GM18511 (cell line): ENCODE measurements around the gene KSR1.

Experiments used
- ATAC-seq: cut with Tn5 transposase; IDR thresholded peaks from one replicate; pipeline ENCODE4 v1.9.1; 2021; ENCODE audit warnings: mild to moderate bottlenecking, moderate library complexity; ENCODE audit not compliant: unreplicated experiment

KSR1 gene

DNA sequence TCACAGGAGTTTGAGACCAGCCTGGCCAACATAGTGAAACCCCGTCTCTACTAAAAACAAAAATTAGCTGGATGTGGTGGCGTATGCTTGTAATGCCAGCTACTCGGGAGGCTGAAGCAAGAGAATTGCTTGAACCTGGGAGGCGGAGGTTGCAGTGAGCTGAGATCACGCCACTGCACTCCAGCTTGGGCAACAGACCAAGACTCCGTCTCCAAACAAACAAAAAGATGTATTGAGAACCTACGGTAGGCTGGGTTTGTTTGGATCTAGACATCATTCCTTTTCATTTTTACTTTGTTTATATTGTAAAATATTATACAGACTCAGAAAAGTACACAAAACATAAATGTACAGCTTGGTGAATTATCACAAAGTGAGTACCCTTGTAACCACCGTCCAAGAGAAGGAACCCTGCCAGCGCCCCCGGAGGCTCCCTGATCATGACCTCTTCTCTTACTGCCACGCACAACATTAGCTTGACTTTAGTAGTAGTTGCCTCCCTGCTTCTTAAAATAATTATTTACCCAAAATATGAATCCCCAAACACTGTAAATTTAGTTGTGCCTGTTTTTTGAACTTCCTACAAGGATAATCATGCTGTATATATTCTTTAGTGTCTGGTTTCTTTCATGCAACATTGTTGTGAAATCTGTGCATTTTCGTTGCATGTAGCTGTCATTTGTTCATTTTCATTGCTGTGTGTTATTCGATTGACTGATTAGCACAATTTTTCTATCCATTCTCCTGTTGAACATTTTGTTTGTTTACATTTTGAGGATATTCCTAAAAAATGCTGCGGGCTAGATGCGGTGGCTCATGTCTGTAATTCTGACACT is 56.5 kb downstream of the KSR1 start:
- ATAC-seq, result no peak

DNA sequence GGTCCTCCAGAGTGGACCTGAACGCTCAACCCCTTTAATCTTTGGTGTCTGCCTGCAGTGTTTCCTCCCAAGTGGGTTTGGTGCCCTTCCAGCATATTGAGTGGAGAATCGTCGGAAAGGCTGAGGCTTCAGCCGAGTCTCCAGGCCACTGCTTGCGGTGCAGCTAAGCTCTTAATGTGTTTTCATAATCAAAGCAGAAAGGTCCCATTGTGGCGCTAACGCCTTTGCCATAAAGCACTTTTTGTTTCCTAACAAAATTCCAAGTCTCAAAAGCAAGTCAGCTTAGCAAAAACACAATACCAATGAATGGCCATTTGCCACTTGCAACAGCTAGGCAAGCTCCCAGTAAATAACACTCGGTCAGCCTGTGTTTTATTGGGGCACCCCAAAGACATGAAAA is 57.6 kb downstream of the KSR1 start:
- no peak for ATAC-seq

DNA sequence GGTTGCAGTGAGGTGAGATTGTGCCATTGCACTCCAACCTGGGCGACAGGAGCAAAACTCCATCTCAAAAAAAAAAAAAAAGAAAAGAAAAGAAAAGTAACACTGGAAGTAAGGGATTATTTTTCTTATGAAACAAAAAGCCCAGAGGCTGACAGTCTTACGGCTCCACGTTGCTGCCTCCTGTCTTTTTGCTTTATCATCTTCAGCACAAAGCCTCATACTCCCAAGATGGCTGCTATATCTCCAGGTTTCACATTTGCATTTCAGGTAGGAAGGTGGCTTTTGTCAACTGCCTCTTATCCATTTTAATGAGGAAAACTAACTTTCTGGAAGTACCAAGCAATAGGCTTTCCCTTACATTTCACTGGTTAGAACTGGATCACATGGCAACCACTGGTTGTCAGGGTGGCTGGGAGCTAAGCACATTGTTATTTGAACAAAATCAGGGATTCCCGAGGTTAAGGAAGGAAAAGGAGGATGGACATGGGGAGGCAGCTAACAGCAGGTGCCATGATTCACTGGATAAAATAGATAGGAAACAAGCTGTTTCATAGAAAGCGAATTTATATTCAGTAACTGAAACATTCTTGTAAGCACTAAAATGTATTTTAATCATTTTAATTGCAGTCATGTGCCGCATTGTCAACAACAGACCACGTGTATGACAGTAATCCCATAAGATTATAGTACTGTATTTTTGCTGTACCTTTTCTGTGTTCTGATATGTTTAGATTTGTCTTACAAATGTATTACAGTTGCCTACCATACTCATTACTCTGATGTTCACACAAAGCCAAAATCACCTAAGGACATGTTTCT is 58.6 kb downstream of the KSR1 start:
- ATAC-seq, result no peak

DNA sequence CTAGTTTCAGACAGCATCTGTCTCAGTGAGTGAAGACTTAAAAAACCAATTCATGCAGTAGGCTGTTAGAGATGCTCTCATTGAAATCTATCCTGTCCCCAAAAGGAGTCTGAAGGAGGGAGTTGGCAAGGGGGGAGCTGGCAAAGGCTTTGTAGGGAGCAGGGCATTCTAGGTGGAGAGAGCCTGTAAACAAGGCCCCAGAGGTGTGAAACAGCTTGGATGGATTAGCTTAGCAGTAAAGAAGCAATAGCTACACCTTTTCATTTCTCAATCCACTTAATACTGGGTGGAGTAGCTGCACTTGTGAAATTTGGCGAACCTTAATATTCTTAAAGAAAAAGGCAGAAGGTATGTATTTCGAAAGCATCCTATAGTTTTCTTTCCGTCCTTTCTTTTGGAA is 61.8 kb downstream of the KSR1 start:
- ATAC-seq, result no peak

DNA sequence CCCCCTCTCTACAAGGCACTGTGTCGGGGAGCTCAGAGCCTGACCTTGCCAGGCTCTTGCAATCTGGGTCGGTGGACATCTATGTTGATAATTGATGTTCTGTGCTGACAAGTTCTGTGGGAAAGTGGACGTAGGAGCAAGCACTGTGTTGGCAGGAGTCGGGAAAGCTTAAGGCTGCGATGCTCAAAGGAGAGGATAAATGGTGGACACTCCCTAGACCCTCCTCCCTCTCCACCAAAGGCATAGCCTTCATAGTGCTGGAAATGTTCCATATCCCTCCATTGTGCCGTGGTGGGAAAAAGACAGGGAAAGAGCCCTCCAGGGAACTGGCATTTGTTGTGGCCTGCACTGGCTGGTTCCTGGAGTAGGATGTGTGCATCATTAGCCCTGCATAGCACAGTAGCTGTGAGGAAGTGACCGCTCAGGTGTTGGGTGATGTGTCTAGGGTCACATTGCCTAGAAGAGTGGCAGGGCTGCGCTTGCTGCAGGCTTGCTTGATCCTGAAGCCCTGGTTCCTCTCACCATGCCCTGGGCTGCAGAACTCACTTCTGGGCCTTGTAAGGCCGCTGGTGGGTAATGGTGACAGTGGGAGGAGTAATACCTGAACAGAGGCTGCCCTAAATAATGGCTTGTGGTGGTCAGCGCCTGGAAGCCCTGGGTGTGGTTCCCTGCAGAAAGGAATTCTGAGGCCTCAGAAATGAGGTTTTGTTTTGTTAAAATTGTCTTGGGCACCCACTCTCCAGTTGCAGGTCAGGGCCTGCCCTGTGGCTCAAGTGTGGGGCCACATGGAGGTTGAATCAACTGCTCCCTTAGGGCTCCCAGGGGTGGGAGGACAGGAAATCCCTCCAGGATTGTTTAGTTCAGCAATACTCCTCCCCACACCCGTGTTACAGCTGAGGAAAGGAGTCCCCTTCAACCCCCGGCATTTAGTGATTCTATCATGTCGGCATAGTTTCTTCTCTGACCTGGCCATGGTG is 62.6 kb downstream of the KSR1 start:
- ATAC-seq, result peak; percentile 19

DNA sequence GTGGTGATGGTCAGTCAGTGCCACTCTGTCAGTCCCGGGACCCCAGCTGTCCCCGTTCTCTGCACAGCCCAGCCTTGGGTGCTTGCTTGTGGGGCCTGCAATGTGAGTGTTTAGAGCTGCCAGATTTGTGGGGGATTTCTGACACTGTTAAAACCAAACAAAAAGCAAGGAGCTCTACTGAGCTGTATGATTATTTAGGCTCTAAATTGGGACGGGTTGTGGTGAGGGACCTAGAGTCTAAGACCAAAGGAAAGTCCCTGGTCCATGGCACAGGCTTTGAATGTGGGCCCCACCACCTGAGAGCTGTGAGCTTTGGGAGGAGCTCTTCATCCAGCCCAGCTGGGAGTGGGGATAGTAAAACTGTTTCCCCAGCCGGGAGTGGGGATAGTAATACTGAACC is 63.3 kb downstream of the KSR1 start:
- ATAC-seq, result peak; percentile 72

DNA sequence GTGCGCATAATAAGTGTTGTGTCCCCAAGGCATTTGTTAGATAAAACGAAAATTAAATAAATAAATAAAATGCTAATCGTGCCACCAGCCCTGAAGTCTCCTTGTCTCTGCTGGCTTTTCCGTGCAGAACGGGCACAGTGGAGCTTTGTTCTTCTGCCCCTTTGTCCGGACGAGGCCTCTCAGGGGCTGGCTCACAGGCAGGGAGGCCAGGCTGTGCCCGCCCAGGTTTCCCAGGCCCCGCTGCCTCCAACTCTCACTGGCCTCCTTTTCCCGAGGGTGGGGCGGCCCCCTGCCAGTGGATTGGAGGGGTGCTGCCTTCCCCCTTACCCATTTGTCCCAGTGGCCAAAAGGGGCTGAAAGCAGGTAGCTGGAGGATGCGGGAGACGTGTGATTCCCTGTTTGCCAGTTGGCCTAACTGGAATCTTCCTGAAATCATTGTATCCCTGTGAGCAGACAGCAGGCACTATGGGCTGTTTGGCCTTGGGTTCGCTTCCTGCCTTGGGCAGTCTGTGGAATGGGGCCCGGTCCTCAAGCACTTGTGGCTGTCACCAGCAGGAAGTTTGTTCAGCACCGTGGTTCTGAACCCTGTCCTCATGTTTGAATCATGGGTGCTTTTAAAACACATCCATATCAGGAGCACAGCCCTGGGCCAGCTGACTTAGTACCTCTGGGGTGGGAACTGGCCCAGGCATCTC is 64.4 kb downstream of the KSR1 start:
- no peak for ATAC-seq

DNA sequence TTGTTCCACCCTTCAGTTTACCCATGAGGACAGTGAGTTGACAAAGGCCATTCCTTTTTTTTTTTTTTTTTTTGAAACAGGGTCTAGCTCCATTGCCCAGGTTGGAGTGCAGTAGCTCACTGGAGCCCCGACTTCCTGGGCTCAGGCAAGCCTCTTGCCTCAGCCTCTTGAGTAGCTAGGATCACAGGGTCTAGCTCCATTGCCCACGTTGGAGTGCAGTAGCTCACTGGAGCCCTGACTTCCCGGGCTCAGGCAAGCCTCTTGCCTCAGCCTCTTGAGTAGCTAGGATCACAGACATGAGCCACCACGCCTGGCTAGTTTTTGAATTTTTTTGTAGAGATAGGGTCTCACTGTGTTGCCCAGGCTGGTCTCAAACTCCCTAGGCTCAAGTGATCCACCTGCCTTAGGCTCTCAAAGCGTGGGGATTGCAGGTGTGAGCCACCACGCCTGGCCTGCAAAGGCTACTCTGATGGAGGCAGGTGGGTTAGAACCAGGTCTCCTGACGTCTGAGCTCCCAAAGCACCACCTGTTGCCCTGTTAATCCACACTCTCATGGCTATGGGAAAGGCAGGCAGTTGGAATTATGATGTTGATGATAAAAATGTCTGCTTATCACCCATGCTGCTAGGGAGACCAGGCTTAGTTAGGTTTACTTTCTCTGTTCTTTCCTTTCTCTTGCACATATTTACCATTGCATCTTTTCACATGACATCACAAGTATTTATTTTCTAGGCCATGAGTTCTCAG is 65.2 kb downstream of the KSR1 start:
- no peak for ATAC-seq

DNA sequence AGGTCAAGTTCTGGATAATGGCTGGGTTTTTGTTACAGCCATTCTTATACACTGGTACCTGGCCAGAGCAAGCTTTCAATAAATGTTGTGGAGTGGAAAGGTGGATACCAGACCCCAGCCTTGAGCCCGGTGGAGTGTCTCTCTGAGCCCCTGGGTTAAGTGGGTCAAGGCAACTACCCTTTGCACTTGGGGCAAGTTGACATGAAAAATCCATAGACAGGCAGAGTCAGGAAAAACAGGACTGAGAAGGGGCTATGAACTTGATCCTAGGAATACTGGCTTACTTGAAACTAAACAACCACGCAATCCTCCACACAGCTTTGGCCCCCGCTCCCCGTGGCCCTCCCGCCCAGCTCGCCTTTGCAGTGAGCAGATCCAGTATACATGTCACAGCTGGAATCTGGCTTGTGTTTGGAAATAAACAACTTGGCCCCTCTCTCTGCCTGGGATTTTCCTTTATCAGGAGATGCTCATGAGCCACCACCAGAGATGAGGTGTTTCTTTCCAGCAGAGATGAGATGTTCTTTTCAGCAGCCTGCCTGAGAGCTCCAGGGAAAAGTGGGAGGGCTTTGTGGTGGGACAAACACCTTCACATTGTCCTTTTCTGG is 65.9 kb downstream of the KSR1 start:
- no peak for ATAC-seq

DNA sequence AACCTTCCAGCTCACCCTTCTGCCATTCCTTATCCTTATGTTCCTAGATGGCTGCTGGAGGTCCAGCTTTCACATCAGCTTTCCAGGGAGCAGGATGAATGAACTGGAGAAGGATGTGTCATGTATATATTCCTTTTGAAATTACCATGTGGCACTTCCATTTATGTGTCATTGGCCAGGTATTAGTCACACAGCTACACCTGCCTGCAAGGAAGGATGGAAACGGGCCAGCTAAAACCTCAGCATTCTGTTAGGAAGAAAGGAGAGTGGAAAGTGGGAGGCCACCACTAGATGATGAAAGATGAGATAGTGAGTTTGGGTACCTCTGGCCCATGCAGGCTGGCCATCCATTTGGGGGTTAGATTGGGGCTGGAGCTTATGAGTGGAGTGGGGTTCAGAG is 67.5 kb downstream of the KSR1 start:
- ATAC-seq, result no peak

DNA sequence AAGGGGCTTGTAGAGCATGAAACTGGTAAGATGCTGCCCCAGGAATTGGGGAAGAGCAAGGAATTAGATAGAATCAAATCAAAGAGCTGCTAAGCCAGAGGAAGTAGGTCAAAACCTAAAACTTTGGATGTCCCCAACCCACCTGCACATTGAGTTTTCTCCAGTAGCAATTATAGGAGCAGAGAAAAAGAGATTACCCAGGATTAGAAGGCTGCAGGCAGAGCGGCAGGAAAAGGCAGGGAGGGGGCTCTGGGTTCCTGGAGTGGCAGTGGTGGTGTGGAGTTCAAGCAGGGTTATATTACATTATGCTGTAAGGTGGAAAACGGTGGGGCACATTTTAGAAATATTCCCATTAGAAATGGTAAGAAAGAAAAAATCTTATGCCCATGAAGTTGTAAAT is 68.3 kb downstream of the KSR1 start:
- ATAC-seq, result no peak

DNA sequence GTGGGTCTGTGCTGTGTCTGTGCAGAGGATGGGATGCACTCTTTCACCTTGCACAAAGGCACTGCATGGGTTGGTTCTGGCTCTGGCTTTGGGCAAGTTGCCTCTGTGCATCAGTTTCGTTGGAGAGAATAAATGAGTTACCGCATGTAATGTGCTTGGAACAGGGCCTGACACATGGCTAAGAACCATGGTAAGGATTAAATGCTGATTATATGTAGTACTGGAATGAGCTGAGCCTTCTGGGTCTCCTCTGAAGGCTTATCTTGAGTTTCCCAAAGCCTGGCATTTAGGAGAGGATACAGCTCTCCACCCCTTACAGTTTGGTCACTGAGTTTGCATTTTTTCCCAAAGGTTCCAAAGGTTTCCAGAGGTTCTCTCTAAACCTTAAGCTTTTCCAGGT is 69.1 kb downstream of the KSR1 start:
- ATAC-seq, result no peak

DNA sequence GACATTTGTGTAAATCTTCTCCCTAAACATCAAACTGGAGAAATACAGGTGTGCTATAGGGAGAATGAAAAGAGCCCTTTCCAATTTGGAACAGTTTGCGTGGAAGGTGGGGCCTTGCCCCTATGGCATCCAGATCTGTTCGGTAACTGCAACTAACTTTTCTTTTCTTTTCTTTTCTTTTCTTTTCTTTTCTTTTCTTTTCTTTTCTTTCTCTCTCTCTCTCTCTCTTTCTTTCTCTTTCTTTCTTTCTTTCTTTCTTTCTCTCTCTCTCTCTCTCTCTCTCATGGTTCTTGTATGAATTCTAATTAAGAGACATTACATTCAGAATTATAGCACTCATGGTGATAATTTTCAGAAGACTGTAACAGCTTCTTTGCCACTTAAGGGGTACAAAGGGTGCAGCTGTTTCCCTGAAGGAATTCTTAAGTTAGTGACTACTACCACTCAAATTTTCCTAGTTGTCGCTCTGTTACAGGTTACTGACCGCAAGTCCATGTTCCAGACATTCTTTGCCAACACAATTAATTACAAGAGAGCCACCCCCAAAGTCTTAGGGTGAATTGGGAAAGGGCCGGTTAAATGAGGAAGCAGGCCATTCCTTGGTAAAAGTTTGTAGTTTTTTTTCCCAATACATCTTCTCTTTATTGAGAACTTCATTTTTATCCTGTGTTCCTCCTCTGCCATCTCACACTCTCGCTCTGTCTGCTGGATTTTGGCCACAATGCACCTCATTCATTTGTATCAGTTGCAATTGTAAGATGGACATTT is 69.8 kb downstream of the KSR1 start:
- ATAC-seq, result no peak

DNA sequence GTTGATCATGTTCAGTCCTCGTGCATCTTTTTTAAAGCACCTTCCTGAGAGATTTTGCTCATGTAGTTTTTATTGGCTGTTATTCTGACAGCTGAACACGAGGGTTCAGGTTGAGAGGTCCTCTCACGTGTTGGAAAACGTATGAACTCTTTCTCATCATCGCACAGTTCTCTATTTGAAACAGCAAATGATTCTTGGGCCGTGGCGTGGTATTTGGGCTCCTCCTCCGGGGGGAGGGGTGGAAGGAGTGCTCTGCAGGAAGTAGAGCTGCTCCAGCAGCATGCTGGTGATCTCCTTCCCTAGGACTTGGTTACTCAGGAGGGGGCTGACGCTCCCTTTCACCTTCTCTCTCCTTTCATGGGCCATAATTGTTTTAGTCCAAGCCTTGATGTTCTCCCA is 70.4 kb downstream of the KSR1 start:
- ATAC-seq, result peak; percentile 60

DNA sequence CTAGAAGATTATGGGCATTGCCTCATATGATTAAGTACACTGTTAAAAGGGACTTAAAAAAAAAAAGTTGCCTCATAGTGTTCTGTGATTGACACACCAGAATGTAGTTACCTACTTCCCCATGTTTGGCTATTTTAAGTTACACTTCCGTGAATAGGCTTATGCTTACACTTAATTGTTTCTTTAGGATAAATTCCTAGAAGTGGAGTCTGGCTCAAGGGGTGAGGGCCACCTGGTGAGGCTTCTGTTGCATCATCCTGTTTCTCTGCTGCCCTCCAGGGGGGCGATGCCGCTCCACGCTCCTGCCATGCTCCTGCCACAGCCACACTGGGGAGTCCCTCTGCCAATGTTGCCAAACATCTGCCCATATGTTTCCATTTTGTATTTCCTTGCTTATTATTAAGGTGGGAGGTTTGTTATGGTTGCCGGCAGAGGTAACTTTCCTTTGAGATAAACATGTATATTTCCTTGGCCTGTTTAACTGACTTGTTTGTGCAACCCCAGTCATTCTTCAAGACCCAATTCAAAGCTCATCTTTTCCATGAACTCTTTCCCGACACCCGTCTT is 73.1 kb downstream of the KSR1 start:
- no peak for ATAC-seq

DNA sequence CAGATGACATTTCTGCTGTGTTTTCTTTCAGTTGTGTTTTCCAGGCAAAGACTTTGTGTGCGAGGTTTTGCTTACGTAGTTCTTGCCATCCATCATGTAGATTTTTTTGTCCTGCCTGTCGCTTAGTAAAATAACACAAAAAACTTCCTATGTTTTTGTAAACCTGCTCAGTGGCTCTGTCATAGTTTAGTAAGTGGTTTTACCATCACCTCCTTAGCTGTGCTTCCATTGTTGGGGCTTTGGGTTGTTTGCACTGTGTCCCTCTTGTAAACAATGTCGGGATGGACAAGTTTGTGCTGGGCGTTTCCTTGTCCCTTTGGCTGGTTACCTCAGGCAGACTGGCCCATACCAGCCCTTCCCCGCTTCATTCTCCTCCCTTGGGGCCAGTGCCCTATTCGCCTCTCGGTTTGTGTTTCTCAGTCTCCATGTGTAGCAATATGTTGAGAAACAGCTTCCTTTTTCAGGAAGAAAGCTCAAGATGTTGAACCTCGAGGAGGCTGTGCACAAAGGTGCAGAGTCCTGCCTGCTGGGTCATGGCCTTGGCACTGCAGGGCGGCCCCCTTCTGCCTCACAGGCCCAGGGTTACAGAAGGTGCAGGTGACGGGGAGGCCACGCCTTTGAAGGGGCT is 74.6 kb downstream of the KSR1 start:
- ATAC-seq, result peak; percentile 53

DNA sequence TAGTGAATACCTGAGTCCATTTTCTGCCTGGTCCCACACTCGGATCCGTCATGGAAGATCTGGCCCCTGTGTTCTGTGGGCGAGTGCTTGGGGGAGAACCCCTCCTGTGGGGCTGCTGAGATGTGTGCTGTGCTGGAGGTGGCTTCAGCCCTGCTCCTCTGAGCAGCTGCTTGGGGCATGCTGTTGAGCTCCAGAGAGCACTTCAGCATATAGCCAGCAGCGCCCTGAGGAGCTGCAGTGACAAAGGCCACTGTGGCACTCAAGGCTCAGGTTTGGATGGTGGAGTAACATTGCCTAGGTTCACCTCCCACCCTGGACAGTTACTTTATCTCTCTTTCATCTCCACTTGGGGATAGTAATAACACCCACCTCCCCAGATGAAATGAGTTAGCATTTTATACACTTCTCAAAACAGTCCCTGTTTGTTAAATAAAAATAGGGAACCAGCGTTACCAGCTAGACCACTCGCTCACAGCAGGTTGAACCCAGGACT is 75.3 kb downstream of the KSR1 start:
- peak; percentile 50 for ATAC-seq
